Measurements from ENCODE around the gene GFRA4.

Gene GFRA4

GRCh38 chr20:3673221-3674070 is 10.2 kb upstream of the GFRA4 start:
- DNase-seq (ENCODE audit: low read depth), result no peak

DNA sequence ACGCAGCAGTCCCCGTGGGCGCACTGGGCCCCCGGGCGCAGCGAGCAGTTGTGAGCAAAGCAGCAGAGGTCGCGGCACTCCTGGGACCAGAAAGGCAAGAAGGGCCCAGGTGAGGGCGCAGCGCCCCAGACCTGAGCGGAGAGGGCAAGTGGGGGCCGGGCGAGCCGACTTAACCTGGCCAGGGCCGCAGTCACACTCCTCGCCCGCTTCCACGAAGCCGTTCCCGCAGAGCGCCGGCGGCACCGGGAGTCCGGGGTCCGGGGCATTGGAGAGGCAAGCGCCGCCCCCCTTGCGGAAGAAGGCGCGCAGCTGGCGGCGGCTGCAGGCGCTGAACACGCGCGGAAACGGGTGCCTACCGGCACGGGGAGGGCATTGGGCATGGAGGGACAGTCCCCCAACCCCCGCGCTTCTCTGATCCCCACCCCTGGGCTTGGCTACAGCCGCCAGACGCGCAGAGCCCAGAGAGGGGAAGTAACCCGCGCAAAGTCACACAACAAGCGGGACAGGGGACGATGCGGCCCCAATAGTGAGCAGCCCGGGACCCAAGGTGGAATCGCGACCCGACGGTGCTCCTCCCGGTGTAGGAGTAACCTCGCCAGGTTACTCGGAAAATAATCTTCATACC is 9.5 kb upstream of the GFRA4 start:
- no peak for DNase-seq (ENCODE audit: low read depth)

DNA sequence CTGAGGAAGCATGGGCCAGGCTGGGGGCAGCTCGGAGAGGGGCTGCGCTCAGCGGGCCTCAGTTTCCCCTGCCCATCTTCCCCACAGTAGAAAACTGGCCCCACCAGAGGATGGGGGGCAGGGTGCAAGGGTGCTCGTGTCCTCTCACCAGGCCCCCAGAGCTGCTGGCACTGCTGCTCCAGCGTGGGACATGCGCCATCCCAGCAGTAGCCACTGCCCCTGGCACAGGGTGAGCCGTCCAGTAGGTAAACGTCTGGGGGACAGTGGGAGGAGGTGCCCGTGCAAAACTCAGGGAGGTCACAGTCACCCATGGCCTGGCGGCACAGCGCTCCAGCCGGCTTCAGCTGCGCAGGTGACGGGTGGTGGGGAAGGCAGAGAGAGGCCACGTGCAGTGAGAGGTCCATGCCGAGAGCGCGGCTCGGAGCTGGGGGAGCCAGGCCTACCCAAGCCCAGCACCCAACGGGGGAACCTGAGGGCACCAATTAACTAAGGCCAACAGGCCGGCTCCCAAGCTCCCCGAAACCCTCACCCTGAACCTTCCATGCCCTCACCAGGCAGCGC is 8.9 kb upstream of the GFRA4 start:
- DNase-seq (ENCODE audit: low read depth), result no peak

DNA sequence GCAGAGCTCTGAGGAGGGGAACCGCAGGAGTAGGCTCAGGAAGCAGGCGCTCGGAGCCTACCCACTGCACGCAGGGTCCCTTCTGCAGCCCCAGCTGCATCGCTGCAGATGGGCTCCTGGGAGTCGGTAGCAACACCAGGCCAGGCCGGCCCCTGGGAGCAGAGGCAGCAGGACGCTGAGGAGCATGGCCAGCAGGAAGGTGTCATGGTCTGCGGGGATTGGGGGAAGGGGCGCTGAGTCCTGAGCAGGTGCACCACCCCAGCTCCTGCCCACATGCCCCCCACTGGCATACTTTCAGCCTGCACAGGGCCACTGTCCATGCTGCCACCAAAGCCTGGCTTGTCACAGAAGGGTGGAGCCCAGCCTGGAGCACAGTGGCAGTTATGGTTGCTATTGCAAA is 7.7 kb upstream of the GFRA4 start:
- no peak for DNase-seq (ENCODE audit: low read depth)

GRCh38 chr20:3670511-3670910 is 7.3 kb upstream of the GFRA4 start:
- DNase-seq (ENCODE audit: low read depth), result no peak

- no peak for DNase-seq (ENCODE audit: low read depth)
These were observed 6.6 kb upstream of the GFRA4 start for GRCh38 chr20:3669710-3670367.

GRCh38 chr20:3667434-3668037 is 4.3 kb upstream of the GFRA4 start:
- no peak for DNase-seq (ENCODE audit: low read depth)

DNA sequence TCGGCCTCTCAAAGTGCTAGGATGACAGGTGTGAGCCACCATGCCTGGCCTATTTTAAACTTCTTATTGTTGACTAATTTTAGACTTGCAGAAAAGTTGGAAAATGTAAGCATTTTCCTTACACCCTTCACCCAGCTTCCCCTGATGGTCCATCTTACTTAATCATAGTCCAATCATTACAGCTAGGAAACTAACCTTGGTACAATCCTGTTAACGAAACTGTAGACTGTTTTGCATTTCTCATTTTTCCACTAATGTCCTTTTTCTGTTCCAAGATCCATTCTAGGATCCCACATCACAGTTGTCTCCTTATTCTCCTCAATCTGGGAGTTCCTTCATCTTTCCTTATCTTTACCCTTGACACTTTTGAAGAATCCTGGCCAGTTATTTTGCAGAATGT is 659 bp upstream of the GFRA4 start:
- no peak for DNase-seq (ENCODE audit: low read depth)

DNA sequence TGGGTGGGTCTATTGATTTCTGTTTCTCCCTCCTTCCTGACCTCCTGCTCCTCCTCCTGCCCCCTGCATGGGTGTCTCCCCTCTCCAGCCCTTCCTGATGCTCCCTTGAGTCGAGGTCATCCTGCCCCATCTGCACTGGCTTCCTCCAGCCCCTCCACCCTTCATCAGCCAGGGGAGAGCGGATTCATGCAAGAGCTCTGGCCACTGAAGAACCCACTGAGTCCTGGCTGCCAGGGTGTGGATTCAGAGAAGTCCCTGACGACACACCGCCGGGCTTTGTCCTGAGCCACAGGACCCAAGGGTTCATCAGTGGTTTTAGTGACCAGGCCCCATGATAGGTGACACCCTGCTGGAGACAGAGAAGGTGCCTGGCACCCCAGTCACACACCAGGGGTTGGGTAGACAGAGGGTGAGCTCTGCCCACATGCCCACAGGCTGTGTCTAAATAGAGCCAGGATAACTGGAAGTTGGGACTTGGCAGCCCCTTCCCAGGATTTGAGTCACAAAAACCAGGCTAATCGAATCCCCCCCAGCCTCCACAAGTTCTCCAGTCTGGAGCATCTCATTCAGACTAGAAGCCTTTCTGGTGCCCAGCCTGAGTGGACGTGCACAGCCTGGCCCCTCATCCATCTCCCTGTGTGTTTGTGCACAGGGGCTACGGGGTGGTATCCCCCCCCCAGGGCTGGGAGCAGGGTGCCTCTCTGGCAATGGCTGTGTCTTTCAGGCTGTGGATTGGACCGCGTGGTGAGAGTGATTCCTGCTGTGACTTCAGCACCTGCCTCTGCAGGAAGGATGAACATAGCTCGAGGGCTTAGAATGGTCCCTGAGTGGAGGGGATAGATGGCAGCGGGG is 1.2 kb downstream of the GFRA4 start:
- DNase-seq (ENCODE audit: low read depth), result no peak

DNA sequence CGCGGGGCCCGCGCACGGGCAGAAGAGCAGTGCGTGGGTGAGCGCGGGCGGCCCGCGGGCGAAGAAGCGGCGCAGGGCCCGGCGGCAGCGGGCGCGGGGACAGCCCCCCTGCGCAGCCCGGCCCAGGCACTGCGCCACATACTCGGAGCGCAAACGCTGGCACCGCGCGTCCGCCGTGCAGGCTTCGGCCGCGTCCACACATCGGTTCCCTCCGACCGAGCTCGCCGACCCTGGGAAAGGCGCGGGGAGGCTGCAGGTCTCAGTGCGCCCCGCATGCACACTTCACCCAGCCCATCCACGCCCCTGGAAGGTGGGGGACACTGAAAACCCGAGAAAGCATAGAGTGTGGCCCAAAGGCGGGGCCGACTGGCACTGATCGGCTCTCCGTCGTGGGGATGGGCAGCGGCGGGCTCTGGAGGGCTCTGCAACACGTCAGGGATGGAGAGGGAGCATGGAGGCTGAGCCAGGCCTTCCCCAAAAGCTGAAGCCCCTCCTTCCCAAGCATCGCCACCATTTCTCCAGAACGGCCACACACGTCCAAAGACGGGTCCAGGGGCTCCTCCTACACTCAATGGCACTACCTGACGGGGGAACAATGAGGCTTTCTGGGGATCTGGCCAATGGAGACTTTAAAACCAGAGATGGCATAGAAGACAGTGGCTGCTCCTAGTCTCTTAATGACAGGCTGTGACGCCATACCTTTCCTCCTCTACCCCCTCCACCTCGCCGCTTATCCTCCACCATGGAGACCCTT is 2.0 kb downstream of the GFRA4 start:
- DNase-seq (ENCODE audit: low read depth), result no peak

- no peak for DNase-seq (ENCODE audit: low read depth)
These were observed 2.7 kb downstream of the GFRA4 start for GRCh38 chr20:3660262-3661059.

DNA sequence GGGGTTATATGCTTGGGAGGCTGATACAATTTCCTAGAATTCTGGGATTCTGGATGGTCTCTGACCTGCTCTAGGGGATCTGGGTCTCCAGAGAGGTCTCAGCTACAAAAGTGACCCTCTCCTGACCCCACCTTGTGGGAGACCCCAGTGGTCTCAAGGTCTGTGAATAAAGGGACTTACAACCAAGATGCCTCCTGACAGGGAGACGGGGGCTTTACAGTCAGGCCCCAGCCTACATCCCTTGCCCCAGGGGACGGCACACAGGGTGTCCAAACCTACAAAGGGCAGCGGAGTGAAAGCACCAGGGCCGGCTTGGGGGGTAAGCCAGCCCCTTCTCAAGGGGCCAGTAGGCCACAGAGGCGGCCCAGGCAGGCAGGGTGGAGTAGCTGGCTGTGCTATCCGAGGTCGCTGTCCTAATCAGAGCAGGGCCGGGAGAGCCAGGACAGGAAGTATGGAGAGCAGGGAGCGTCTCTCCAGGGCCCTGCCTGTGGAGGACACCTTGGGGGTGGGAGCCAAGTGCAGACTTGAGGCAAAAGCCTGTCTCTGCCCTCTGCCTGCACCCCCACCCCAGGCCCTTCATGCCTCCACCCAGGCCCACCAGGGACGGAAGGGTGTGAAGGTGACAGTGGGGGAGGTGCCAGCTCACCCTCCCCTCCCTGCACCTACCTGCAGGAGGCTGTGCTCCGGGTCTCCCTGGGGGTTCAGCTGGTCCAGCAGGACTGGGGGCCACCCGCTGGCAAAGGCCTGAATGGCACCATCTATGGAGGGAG is 3.5 kb downstream of the GFRA4 start:
- no peak for DNase-seq (ENCODE audit: low read depth)

DNA sequence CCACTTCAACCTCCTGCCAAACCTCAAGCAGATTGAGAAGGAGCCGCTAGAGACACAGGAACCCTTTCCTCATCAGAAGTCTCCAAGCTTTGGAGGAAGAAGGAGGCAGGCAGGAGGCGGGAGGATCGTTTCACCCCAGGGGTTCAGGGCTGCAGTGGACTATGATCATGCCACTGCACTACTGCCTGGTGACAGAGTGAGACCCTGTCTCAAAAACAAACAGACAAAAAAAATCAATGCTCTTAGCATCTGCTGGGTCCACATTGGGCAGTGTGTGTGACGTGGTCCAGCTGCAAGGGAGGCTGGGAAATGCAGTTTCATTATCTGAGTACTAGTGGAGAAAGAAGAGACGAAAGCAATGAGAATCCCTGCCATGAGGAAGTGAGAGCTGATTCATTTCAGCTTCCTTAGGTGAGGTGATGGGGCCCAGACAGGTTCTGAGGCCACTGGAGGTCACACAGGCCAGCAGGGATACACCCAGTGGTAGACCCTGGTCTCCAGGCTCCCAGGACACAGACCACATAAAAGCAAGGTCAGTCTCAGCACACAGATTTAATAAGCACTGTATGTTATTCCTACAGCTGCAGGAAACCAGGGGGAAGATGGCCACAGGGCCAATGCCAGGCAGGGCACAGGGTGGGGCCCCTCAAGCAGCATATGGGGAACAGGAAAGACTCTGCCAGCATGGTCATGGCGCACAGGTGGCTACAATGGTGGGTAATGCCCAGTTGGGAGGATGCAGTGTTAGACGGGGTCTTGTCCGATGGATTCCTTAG is 4.3 kb downstream of the GFRA4 start:
- no peak for DNase-seq (ENCODE audit: low read depth)

GRCh38 chr20:3658019-3658715 is 5.0 kb downstream of the GFRA4 start:
- DNase-seq (ENCODE audit: low read depth), result no peak

DNA sequence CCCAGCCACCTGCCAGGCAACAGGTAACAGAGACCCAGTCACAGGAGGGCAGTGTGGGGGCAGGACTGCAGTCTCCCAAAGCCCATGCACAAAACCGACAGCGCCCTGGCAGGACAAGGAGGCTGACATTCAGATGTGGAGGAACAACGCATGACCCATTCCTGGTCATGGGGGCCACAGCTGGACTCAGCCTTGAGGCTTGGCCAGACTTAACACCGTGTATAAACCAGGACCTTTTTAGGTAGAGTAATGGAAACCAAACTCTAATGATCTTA is 8.1 kb downstream of the GFRA4 start:
- DNase-seq (ENCODE audit: low read depth), result no peak

- no peak for DNase-seq (ENCODE audit: low read depth)
These were observed 8.7 kb downstream of the GFRA4 start for GRCh38 chr20:3654326-3655130.

DNA sequence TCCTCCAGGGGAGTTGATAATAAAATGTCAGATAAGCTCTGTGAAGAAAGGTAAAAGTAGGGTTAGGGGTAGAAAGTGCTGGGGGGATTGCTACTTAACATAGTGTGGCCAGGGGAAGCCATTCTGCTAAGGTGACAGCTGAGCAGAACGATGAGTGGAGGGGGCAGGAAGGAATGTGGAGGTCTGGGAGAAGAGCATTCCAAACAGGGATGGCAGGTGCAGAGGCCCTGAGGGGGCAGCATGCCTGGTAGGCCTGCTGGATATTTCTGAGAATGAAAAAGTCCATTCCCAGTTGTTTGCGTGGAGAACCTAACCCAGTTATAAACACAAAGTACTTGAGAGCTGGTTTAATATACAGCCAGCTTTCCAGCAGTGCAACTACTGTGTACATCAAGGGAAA is 9.3 kb downstream of the GFRA4 start:
- no peak for DNase-seq (ENCODE audit: low read depth)

Measured in HS-5 (cell line).